Neural cell (in vitro differentiated cells): ENCODE data around the gene LEMD2. TPM values are rescaled to one million over a fixed set of nuclear protein-coding genes. Genes with fewer than 3 reads are reported as not detected.

Source experiments
- H2AFZ ChIP-seq: fragments of 200-600, 300-800 bp; sonication (generic), shearing (Covaris generic); 2 replicates; pipeline ENCODE4 v1.6.0; 2014; ENCODE audit warnings: low read depth, mild to moderate bottlenecking, antibody characterized with exemption, low read length, moderate library complexity
- H3F3A ChIP-seq: fragments of 200-600 bp; shearing (Covaris generic); 2 replicates; pipeline ENCODE4 v1.6.1; 2016; ENCODE audit warnings: mild to moderate bottlenecking, moderate library complexity, mixed read lengths, antibody characterized with exemption, low read length; ENCODE audit not compliant: insufficient read depth, poor library complexity, severe bottlenecking
- H3K27ac ChIP-seq: fragments of 200-600, 300-800 bp; sonication (generic), shearing (Covaris generic); 2 replicates; pipeline ENCODE4 v1.5.1; 2014; ENCODE audit warnings: mild to moderate bottlenecking, low read length, moderate library complexity
- H3K27me3 ChIP-seq: fragments of 300-800, 200-600 bp; sonication (generic), shearing (Covaris generic); 2 replicates; pipeline ENCODE4 v1.6.0; 2014; ENCODE audit warnings: mild to moderate bottlenecking, low read depth, low read length, moderate library complexity; ENCODE audit not compliant: insufficient read depth
- H3K36me3 ChIP-seq: fragments of 300-800, 200-600 bp; sonication (generic), shearing (Covaris generic); 2 replicates; pipeline ENCODE4 v1.5.1; 2014; ENCODE audit warnings: mild to moderate bottlenecking, antibody characterized with exemption, low read length, moderate library complexity; ENCODE audit not compliant: insufficient read depth
- H3K4me2 ChIP-seq: fragments of 300-800, 200-600 bp; sonication (generic), shearing (Covaris generic); 2 replicates; pipeline ENCODE4 v1.6.0; 2014; ENCODE audit warnings: mild to moderate bottlenecking, low read length
- H3K4me3 ChIP-seq: fragments of 300-800, 200-600 bp; sonication (generic), shearing (Covaris generic); 2 replicates; pipeline ENCODE4 v1.5.1; 2014; ENCODE audit warnings: mild to moderate bottlenecking, low read length, moderate library complexity
- H3K79me2 ChIP-seq: fragments of 200-600 bp; shearing (Covaris generic); replicated peaks from 2 replicates; pipeline ENCODE4 v1.6.0; 2014; ENCODE audit warnings: mild to moderate bottlenecking, low read length, moderate library complexity; ENCODE audit not compliant: insufficient read depth
- H3K9ac ChIP-seq: fragments of 300-800, 200-600 bp; sonication (generic), shearing (Covaris generic); 2 replicates; pipeline ENCODE4 v1.6.1; 2016; ENCODE audit warnings: mild to moderate bottlenecking, low read length, mixed read lengths
- H3K9me2 ChIP-seq: fragments of 200-600 bp; shearing (Covaris generic); 2 replicates; pipeline ENCODE4 v1.6.1; 2016; ENCODE audit warnings: mild to moderate bottlenecking, low read length, mixed read lengths; ENCODE audit not compliant: insufficient read depth
- H3K9me3 ChIP-seq: fragments of 200-600, 300-800 bp; sonication (generic), shearing (Covaris generic); 2 replicates; pipeline ENCODE4 v1.6.1; 2016; ENCODE audit warnings: mild to moderate bottlenecking, mixed run types, low read length, moderate library complexity, mixed read lengths
- H4K20me1 ChIP-seq: fragments of 200-600 bp; shearing (Covaris generic); 2 replicates; pipeline ENCODE4 v1.6.1; 2016; ENCODE audit warnings: mild to moderate bottlenecking, mixed run types; ENCODE audit not compliant: insufficient read depth
- EP300 ChIP-seq: fragments of 450-650 bp; conservative IDR thresholded peaks from 2 replicates; pipeline ENCODE4 v1.6.1; 2014; ENCODE audit warnings: antibody characterized with exemption, mild to moderate bottlenecking, moderate library complexity; ENCODE audit not compliant: poor library complexity, severe bottlenecking
- EZH2 ChIP-seq: fragments of 200-600, 300-800 bp; shearing (Covaris generic), sonication (generic); IDR thresholded peaks from 2 replicates; pipeline ENCODE4 v1.6.1; 2014; ENCODE audit warnings: antibody characterized with exemption, low read length, borderline replicate concordance, mild to moderate bottlenecking; ENCODE audit not compliant: insufficient read depth, poor library complexity, severe bottlenecking
- MXI1 ChIP-seq: fragments of 450-650 bp; conservative IDR thresholded peaks from 2 replicates; pipeline ENCODE4 v1.6.1; 2014; ENCODE audit warnings: antibody characterized with exemption, mild to moderate bottlenecking; ENCODE audit not compliant: poor library complexity, severe bottlenecking
- POLR2AphosphoS5 ChIP-seq: IDR thresholded peaks from 2 replicates; pipeline ENCODE4 v1.6.1; 2012
- RAD21 ChIP-seq: fragments of 450-650 bp; conservative IDR thresholded peaks from 2 replicates; pipeline ENCODE4 v1.6.1; 2014; ENCODE audit warnings: antibody characterized with exemption, mild to moderate bottlenecking, moderate library complexity
- SMC3 ChIP-seq: fragments of 450-650 bp; conservative IDR thresholded peaks from 2 replicates; pipeline ENCODE4 v1.6.1; 2014; ENCODE audit warnings: antibody characterized with exemption, mild to moderate bottlenecking, moderate library complexity; ENCODE audit not compliant: poor library complexity
- TAF1 ChIP-seq: IDR thresholded peaks from 2 replicates; pipeline ENCODE4 v1.6.1; 2012; ENCODE audit warnings: low read depth
- polyA plus RNA-seq: library from polyadenylated mRNA; depleted of rRNA; stranded (reverse); fragments of >200 nt; gene quantifications from 2 replicates; pipeline ENCODE4 v1.2.3, GENCODE V29; 2014
- TF ChIP-seq, protein P1 (sequence below): IDR thresholded peaks from 2 replicates; pipeline ENCODE4 v1.6.1; 2012; ENCODE audit warnings: borderline replicate concordance
- TF ChIP-seq, protein P2 (sequence below): fragments of 450-650 bp; IDR thresholded peaks from 2 replicates; pipeline ENCODE4 v1.5.1; 2014; ENCODE audit warnings: antibody characterized with exemption, mild to moderate bottlenecking, moderate library complexity; ENCODE audit not compliant: poor library complexity, severe bottlenecking

The LEMD2 gene
- polyA plus RNA-seq, 1 donor from 2014 or later = 84.6 TPM

DNA sequence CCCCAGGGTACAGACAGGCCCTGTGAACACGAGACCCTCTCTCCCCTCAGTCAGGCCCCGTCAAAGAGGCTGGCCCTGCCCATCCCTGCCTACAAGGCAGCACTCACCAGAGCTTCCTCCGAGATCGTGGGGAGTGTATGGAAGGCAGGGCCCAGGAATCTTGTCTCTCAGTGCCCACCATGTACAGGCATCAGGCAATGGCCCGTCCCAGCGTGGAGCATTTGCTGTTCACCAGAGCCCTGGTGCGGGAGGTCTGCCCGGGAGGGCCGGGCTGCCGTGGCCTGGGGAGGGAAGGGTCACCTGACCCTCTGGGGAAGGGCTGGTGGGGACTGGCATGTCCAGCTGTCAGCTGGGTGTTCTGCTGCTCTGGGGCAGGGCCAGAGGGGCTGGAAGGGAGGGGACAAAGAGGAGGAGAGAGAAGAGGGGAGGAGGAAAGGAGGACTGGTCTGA lies 42.3 kb downstream of the LEMD2 start, which contains the start of gene IP6K3:
IP6K3 (minus strand) TSS at position 255 of the 450 bp plus-strand sequence. CDS start 11,429 bp downstream, outside the sequence.
- no peaks in the 10 kb centered on the region for H3K27me3 ChIP-seq
- H3K9me3 ChIP-seq = no peaks in the 10 kb centered on the region
- no peaks in the 10 kb centered on the region for H3F3A ChIP-seq
- TF ChIP-seq POLR2AphosphoS5 = no peak
- no peak for TF ChIP-seq TAF1
- TF ChIP-seq, protein P1, sequence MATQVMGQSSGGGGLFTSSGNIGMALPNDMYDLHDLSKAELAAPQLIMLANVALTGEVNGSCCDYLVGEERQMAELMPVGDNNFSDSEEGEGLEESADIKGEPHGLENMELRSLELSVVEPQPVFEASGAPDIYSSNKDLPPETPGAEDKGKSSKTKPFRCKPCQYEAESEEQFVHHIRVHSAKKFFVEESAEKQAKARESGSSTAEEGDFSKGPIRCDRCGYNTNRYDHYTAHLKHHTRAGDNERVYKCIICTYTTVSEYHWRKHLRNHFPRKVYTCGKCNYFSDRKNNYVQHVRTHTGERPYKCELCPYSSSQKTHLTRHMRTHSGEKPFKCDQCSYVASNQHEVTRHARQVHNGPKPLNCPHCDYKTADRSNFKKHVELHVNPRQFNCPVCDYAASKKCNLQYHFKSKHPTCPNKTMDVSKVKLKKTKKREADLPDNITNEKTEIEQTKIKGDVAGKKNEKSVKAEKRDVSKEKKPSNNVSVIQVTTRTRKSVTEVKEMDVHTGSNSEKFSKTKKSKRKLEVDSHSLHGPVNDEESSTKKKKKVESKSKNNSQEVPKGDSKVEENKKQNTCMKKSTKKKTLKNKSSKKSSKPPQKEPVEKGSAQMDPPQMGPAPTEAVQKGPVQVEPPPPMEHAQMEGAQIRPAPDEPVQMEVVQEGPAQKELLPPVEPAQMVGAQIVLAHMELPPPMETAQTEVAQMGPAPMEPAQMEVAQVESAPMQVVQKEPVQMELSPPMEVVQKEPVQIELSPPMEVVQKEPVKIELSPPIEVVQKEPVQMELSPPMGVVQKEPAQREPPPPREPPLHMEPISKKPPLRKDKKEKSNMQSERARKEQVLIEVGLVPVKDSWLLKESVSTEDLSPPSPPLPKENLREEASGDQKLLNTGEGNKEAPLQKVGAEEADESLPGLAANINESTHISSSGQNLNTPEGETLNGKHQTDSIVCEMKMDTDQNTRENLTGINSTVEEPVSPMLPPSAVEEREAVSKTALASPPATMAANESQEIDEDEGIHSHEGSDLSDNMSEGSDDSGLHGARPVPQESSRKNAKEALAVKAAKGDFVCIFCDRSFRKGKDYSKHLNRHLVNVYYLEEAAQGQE = no peak
- TF ChIP-seq SMC3 = no peak
- no peak for TF ChIP-seq EP300
- no peak for TF ChIP-seq EZH2
- TF ChIP-seq MXI1 = no peak
- TF ChIP-seq RAD21 = no peak
- TF ChIP-seq, protein P2, sequence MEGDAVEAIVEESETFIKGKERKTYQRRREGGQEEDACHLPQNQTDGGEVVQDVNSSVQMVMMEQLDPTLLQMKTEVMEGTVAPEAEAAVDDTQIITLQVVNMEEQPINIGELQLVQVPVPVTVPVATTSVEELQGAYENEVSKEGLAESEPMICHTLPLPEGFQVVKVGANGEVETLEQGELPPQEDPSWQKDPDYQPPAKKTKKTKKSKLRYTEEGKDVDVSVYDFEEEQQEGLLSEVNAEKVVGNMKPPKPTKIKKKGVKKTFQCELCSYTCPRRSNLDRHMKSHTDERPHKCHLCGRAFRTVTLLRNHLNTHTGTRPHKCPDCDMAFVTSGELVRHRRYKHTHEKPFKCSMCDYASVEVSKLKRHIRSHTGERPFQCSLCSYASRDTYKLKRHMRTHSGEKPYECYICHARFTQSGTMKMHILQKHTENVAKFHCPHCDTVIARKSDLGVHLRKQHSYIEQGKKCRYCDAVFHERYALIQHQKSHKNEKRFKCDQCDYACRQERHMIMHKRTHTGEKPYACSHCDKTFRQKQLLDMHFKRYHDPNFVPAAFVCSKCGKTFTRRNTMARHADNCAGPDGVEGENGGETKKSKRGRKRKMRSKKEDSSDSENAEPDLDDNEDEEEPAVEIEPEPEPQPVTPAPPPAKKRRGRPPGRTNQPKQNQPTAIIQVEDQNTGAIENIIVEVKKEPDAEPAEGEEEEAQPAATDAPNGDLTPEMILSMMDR = no peak
- no peak within 1 kb of the TSS for H3K4me3 ChIP-seq
- H4K20me1 ChIP-seq = no peaks in the 10 kb centered on the region
- H3K9ac ChIP-seq = no peak within 1 kb of the TSS
- H3K36me3 ChIP-seq = no peaks in the 10 kb centered on the region
- no peak within 1 kb of the TSS for H3K4me2 ChIP-seq
- H3K9me2 ChIP-seq = no peaks in the 10 kb centered on the region
- H3K79me2 ChIP-seq = no peaks in the 10 kb centered on the region
- no peak within 1 kb of the TSS for H3K27ac ChIP-seq
- H2AFZ ChIP-seq = no peak within 1 kb of the TSS

DNA sequence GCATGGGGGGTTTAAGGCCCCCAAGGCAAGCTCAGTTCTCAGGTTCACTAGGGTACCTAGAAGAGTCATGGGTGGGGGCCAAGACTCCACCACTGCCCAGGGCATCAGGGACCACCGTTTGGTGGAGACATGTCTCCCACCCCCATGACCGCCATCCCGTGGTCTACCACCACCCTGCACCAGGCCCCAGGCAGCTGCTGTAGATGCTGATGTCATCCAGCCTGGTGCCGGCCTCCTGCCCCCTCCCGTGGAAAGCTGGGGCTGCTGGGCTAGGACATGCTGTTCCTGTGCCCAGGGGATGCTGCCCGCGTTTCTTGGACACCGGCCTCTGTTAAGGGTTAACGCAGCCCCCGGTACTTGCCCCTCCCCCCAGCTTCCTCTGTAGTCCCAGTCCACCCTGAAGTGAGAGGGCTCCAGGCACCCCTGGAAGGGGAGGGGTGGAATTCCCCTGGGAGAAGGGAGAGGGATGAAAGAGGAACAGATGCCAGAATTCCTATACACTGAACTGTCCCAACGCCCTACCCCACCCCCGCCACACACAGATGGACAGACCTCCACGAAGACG lies 42.8 kb downstream of the LEMD2 start:
- TF ChIP-seq MXI1 (no peak), EP300 (no peak)
- Histone ChIP-seq H3K4me3 (no peak overlapping the region), H3K36me3 (no peaks in the 10 kb centered on the region), H3K79me2 (no peaks in the 10 kb centered on the region), H3K4me2 (no peak overlapping the region), H3F3A (no peaks in the 10 kb centered on the region), H3K27me3 (no peaks in the 10 kb centered on the region), H4K20me1 (no peaks in the 10 kb centered on the region), H3K9me2 (no peaks in the 10 kb centered on the region), H3K27ac (no peak overlapping the region), H3K9ac (no peak overlapping the region), H3K9me3 (no peaks in the 10 kb centered on the region), H2AFZ (no peak overlapping the region)
